ENCODE results near the gene ZNF829.
A peak's percentile ranks its signal among the peaks of the same experiment; 100 is the strongest.

ZNF829 gene

GRCh38 chr19:36915992-36916830, at the start of gene ZNF829, which contains the start of gene ZNF568:
TSS of gene ZNF829 (minus strand) at chr19:36916291. CDS start at chr19:36915167, 1,124 bp downstream.
TSS of gene ZNF568 (plus strand) at chr19:36916332. CDS start at chr19:36922771, 6,439 bp downstream.
- peak; percentile 94 for DNase-seq

GRCh38 chr19:36963280-36963679, 47.2 kb upstream of the ZNF829 start:
- no peak for DNase-seq

- no peak for DNase-seq
These were observed 46.3 kb upstream of the ZNF829 start for GRCh38 chr19:36962346-36962745.

- DNase-seq, result no peak
These were observed 34.4 kb upstream of the ZNF829 start for GRCh38 chr19:36950335-36951119.

GRCh38 chr19:36939153-36939552, 23.1 kb upstream of the ZNF829 start:
- no peak for DNase-seq

GRCh38 chr19:36931684-36932083, 15.6 kb upstream of the ZNF829 start:
- no peak for DNase-seq

- no peak for DNase-seq
These were observed 2.0 kb upstream of the ZNF829 start for GRCh38 chr19:36918090-36918489.

GRCh38 chr19:36916991-36917390, 900 bp upstream of the ZNF829 start:
- DNase-seq, result no peak

GRCh38 chr19:36898422-36898821, 17.7 kb downstream of the ZNF829 start:
- DNase-seq, result no peak

GRCh38 chr19:36894849-36895383, 21.2 kb downstream of the ZNF829 start:
- no peak for DNase-seq

GRCh38 chr19:36891768-36892357, 24.2 kb downstream of the ZNF829 start:
- DNase-seq, result no peak

- no peak for DNase-seq
These were observed 38.8 kb downstream of the ZNF829 start for GRCh38 chr19:36876993-36877938.

- DNase-seq, result no peak
These were observed 64.2 kb downstream of the ZNF829 start for GRCh38 chr19:36851898-36852297.

- peak; percentile 83 for DNase-seq
These were observed 65.3 kb downstream of the ZNF829 start, which contains the start of gene ZNF345 for GRCh38 chr19:36850559-36851442. TSS of gene ZNF345 (plus strand) at chr19:36850876. CDS start at chr19:36876831, 25,955 bp downstream.

- peak; percentile 92 for DNase-seq
These were observed 66.2 kb downstream of the ZNF829 start for GRCh38 chr19:36849701-36850558.

GRCh38 chr19:36847968-36848367, 68.1 kb downstream of the ZNF829 start:
- no peak for DNase-seq

- no peak for DNase-seq
These were observed 77.2 kb downstream of the ZNF829 start for GRCh38 chr19:36838784-36839324.

Data from activated naive CD4-positive, alpha-beta T cell treated with anti-CD3 and anti-CD28 coated beads, Interleukin-2, amount 50 U/mL, for 16 hours (primary cell).